GM10266 (cell line): ENCODE measurements around the gene CLNK.

Experiments
- DNase-seq: peaks from one replicate; pipeline ENCODE4 v3.0.0; 2012; ENCODE audit errors: extremely low spot score
- TF ChIP-seq, protein P1 (sequence below): IDR thresholded peaks from 2 replicates; pipeline ENCODE4 v1.5.1; 2012; ENCODE audit warnings: mild to moderate bottlenecking, low read depth; ENCODE audit not compliant: control insufficient read depth, insufficient read depth; ENCODE audit errors: missing control alignments

CLNK gene

DNA sequence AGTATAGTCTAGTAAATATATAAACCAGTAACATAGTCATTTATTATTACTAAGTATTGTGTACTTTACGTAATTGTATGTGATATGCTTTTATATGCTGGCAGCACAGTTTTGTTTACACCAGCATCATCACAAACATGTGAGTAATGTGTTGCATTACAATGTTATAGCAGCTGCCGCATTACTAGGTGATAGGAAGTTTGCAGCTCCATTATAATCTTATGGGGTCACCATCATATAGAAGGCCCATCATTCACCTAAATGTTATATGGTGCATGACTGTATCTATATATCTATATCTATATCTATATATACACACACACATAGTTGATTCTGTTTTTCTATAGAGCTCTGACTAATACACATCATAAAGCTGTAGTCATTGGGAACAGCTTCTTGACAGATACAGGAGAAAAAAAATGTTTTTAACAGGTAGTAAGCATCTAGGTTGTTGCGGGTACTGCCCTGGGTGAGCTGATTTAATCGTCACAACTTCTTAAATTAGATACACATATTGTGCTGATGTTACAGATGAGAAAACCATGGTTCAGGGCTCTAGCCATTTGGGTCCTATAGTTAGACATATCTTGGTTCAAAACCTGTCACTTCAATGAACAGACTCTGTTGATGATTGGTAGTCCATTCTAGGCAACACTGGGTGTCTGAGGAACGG is 77.9 kb downstream of the CLNK start:
- DNase-seq = no peak
- TF ChIP-seq, protein P1, sequence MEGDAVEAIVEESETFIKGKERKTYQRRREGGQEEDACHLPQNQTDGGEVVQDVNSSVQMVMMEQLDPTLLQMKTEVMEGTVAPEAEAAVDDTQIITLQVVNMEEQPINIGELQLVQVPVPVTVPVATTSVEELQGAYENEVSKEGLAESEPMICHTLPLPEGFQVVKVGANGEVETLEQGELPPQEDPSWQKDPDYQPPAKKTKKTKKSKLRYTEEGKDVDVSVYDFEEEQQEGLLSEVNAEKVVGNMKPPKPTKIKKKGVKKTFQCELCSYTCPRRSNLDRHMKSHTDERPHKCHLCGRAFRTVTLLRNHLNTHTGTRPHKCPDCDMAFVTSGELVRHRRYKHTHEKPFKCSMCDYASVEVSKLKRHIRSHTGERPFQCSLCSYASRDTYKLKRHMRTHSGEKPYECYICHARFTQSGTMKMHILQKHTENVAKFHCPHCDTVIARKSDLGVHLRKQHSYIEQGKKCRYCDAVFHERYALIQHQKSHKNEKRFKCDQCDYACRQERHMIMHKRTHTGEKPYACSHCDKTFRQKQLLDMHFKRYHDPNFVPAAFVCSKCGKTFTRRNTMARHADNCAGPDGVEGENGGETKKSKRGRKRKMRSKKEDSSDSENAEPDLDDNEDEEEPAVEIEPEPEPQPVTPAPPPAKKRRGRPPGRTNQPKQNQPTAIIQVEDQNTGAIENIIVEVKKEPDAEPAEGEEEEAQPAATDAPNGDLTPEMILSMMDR = no peak

DNA sequence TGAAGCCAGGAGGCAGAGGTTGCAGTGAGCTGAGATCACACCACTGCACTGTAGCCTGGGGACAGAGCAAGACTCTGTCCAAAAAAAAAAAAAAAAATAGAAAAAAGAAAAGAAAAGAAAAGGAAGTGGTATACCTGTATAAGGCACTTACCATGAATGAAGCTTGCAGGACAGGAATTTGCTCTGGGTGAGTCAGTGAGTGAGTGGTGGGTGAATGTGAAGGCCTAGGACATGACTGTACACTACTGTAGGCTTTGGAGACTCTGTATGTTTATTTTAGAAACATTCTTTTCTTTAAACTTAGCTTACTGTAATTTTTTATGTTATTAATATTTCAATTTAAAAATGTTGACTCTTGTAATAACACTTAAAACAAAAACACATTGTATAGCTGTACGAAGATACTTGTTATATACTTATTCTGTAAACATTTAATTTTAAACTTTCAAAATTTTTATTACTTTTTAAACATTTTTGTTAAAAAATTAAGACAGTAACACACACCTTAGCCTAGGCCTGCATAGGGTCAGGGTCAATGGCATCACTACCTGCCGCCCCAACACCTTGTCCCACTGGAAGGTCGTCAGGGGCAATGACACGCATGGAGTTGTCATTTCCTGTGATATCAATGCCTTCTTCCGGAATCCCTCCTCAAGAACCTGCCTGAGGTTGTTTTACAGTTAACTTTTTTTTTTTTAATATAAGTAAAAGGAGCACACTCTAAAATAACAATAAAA is 78.7 kb downstream of the CLNK start:
- TF ChIP-seq, protein P1 = no peak

DNA sequence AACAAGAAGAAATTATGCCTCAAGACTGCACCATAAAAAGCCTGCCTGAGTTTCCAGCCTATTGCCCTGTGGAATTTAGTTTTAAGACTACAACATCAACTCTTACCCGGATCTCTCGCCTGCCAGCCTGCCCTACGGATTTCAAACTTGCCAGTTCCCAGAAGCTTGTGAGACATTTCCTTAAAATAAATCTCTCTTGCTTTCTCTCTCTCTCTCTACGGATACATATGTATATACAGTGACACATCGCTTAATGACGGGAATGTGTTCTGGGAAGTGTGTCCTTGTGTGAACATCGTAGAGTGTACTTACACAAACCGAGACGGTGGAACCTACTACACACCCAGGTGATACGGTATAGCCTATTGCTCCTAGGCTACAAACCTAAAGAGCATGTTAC is 79.5 kb downstream of the CLNK start:
- no peak for DNase-seq
- TF ChIP-seq, protein P1 = no peak

More for the DNA sequence above, 78.7 kb downstream of the CLNK start:
- DNase-seq = no peak

DNA sequence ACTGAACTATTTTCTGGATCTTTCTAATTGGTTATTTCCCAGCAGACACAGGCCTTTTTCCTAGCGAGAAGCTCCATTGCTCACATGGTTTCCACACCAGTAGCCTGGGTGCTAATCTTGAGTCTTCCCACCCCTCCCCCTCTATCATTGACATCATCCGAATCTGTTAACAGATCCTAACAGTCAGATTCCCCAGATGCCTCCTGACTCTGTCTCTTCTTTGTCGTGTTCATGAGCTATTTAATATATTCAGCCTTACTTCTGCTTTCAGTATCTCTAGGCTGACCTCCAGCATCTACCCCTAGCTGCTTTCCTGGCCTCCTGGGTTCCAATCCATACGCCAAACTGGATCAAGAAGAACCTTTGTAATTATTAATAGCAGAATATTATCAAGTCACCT is 85.0 kb downstream of the CLNK start:
- DNase-seq = no peak
- TF ChIP-seq, protein P1 = no peak

DNA sequence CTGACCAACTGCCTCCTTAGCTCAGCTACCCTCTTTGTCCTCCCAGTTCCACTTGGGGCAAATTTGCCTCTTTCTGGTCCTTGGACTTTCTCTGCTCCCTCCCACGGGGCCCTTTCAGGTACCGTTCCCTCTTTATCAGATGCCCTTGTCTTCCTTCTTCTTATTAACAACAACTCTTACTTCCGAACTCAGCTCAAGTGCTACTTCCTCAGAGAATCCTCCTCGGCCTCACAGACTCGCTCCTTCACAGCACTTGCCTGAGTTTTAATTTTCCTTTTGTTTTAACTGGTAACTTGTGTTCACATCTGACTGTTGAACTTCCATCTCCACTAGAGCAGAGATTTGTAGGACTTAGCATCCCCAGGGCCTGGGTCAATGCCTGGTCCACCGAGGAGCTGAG is 85.7 kb downstream of the CLNK start:
- no peak for DNase-seq
- TF ChIP-seq, protein P1 = no peak

DNA sequence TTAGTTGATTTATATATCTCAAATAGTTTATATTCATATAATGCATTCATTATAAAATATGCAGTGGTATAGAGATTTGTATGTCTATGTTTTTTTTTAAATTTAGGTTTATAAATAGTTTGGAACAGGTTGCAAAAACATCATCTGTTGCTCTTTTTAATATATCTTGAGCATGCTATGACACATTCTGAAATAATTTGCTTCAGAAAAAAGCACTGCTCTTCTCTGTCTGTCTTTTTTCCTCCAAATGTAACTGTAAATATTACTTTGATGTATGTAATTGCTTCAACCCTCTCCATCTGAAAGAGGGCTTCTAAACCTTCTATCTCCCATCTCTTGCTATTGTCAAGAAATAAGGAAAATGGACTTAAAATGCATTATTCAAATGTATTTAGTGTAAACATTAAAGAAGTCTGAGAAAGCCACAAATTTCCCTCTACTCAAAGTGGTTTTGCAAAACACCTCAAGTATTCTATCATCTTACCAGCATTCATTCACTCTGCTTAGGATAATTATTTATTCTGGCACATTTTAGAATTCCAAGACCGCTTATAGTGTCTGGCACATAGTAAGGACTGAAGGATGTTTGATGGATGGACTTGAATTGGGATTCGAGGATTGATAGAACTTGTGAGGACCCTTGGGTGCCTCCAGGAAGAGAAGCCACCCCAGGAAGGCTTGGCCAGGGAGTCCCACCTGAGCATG is 87.8 kb downstream of the CLNK start:
- TF ChIP-seq, protein P1 = no peak
- no peak for DNase-seq
